ENCODE results near the gene BRD2.

Gene BRD2

DNA sequence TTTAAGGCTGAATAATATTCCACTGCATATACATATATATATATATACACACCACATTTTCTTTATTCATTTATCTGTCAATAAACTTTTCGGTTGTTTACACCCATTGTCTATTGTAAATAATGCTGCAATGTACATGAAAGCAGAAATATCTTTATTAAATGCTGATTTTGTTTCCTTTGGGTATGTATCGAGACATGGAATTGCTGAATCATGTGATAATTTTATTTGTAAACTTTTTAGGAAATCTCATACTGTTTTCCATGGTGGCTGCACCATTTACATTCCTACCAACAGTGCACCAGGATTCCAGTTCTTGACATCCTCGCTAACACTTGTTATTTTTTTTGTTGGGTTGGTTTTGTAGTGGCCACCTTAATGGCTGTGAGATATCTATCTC is 55.1 kb downstream of the BRD2 start:
- DNase-seq (ENCODE audit: low read depth in 3 of 3, low spot score in 1 of 3) = no peak

DNA sequence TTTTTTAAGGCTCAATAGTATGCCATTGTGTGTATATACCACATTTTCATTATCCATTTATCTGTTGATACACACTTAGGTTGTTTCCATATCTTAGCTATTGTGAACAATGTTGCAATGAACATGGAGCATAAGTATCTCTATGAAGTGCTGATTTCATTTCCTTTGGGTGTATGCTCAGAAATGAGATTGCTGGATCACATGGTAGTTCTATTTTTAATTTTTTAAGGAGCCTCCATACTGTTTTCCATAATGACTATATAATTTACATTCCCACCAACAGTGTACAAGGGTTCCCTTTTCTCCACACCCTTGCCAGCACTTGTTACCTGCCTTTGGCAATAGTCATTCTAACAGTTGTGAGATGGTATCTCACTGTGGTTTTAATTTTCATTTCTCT is 56.1 kb downstream of the BRD2 start:
- no peak for DNase-seq (ENCODE audit: low read depth in 3 of 3, low spot score in 1 of 3)

DNA sequence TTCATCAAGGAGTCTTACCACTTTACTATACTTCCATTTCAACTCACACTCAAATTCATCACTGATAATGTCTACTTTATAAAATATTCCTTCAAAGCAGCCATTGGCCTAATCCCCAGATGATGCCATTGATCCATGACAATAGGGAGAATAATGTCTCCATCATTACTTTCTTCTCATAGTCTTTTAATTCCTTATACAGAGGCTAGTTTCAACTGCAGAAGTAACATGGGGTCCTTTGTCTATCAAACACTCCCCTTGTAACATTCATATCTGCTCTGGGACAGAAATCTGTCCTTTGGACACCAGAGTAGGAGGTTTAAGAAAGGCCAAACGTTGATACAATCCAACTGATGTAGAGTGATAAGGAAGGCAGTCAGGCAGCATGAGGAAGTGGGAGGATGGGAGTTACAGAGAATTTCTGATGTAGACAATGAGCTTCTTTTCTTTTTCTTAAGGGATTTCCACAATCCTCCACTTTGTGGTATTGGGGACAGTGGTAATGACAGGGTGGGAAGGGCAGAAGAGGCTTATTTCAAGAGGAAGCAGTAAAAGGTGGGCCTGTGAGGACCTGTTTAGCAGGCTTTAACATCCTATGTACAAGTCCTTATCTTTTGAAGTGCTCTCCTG is 59.9 kb downstream of the BRD2 start:
- no peak for DNase-seq (ENCODE audit: low read depth in 3 of 3, low spot score in 1 of 3)

DNA sequence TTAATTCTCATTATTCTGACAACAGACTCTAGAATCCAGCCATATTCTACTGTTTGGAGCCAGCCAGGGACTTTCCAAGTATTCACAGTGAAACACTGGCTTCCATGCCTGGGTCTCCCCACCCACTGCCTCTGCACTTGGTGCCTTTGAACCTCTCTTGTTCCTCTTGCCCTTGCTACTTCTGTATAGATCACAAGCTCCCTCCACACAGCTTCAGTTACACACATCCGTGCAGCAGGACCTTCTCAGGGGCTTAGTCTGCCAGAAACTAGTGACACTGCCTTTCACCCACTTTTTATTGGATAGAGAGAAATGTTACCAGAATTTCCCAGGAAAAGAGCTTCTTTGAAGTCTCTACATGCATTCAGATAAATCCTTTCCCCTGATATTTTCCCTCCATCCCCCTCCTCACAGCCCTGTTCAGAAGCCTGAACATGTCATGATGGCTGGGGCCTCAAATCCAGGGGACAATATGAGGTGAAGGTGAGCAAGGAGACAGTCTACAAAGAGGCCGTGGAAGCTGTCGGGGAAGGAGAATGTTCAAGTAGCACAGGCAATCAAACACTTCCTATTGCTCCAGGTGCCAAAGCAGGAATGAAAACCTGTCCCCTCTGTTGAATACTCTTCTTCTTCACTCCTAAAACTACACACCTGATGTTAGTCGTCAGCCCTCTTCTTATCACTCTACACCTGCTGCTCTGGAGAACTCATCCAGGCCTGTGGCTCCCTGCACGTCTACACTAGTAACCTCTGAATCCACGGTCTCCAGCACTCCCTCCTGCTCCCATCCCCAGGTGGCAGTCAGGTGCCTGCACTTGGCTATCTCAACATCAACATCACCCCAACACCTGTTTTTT is 61.2 kb downstream of the BRD2 start:
- no peak for DNase-seq (ENCODE audit: low read depth in 3 of 3, low spot score in 1 of 3)

DNA sequence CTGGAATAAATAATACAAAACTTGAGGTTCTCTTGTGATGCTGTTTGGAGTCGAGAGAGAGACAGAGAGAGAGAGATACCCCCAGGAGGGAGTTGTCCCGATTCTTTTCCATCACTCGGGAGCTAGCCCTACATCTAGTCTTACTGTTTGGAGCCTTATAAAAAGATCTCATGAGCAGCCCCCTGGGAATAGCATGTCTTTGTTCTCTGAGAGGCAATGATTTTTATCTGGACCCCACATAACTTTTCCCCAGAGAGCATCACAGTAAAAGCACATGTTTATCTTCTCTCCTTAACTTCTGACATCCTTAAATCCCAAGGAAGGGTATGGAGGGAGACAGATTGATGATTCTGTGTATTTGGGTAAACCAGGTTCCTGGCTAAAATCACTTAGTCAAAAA is 61.9 kb downstream of the BRD2 start:
- no peak for DNase-seq (ENCODE audit: low read depth in 3 of 3, low spot score in 1 of 3)

All from stimulated activated CD4-positive, alpha-beta T cell treated with anti-CD3 and anti-CD28 coated beads, TNF-alpha, amount 100 ng/mL, for 1 hour (primary cell).